GM21786 (cell line): ENCODE results near the gene KDM3A.

Source experiments
- ATAC-seq: cut with Tn5 transposase; IDR thresholded peaks from one replicate; pipeline ENCODE4 v1.9.1; 2021; ENCODE audit not compliant: unreplicated experiment

The KDM3A gene

DNA sequence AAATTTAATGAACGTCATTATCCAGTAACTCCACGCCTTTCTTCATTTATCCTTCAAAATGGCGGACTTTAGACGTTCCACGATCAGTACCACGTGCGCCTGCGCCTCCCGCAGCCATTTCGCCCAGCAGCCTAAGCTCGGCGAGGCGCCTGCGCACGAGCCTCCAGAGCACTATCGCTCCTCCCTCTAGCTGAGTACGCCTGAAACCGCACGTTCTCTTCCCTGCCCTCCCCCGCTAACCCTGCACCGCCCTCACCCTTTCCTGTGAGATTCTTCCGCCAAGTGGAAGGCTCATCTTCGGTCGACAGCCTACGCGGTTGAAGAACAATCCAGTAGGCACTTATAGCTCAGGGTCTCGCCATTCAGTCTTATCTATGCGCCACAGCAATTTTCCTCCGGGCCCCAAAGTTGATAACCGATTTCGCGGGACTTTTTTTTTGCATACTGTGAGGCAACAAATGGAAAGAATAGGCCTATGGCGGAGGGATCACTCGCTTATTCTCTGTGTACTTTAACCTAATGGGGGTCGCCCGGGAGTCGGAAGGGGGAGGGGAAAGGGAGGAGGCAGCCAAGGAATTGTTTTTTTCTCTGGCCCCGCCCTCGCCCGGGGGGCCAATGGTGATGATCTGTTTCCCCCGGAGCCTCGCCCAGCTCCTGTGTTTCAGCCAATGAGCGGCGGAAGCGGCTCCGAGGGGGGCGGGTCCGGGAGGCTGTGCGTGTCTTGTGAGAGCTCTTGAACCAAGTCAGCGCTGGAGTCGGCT lies at the start of gene KDM3A:
Gene KDM3A (plus strand): TSS at position 741 of the 761 bp plus-strand sequence. CDS start 677 bp downstream, outside the sequence.
- ATAC-seq, result peak; percentile 80

DNA sequence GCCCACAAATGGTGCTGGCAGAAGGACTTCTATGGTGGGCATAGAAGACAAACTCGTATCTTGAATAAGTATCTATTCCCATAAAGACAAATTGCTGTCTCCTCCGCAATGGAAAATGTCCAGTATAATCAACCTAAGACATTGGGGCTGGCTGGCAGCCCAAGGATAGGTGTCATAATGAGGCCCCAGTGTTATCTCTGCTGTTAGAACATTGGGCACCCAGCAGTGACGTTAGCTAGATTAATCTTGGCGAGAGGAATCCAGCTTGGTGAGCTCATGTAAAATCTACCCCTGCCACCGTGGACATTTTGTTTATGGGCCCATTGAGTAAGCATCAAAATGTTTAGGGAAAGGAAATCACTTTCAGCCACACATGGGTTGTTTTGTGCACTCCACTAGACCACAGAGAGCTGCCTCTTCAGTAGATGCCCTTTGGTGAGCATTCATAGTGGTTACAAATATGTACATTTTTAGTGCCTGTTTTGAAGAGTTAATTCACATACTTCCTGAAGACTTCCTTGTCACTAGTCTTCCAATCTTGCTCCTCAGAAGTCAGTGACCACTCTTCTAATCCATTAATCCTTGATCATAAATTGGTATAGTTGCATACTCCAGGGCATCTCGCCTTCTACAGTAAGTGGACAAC lies 48.2 kb upstream of the KDM3A start:
- ATAC-seq, result no peak

- ATAC-seq, result no peak
Observed at GRCh38 chr2:86393521-86394491, 47.4 kb upstream of the KDM3A start.

- ATAC-seq, result no peak
Observed at GRCh38 chr2:86396291-86396785, 44.8 kb upstream of the KDM3A start.

- no peak for ATAC-seq
Observed at GRCh38 chr2:86397986-86398385, 43.2 kb upstream of the KDM3A start.

DNA sequence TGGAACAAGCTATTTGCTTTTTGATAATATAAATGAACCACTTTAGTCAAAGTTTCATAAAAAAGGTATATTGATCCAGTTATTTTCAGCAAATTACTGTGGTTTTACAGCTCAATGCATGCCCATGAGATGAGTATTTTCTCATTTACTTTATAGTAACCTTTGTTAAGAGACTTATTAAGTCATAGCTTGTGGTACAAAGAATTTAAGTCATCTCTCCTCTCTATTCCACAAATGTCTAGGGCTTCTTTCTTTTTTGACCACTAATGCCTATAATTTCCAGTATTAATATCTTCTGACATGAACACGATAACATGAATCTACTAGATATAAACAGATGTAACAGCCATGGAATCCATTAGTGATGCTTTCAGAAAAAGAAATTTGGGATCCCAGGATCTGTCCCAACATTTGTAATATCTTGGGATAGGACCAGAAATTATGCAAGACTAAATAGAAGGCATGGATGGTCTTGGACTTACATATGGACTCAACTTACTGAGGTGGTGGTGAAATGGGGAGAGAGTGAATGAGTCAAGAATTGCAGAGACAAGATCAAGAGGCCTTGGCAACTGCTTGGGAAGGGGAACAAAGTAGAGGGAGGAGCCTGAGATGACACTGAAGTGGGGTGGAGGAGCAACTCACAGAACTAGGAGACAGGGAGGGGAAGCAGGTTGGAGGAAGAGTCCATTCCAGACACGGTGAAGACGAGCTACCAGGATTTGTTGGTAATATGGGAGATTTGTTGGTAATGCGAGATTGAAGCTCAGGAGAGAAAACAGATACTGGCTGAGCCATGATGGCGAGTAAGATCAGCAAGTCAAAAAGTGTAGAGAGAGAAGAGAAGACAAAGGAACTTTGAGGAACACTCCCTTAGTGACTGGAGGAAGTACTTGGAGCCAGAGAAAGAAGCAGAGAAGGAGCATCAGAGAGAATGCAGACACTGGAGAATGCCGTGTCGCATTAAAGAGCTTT lies 42.4 kb upstream of the KDM3A start:
- no peak for ATAC-seq

DNA sequence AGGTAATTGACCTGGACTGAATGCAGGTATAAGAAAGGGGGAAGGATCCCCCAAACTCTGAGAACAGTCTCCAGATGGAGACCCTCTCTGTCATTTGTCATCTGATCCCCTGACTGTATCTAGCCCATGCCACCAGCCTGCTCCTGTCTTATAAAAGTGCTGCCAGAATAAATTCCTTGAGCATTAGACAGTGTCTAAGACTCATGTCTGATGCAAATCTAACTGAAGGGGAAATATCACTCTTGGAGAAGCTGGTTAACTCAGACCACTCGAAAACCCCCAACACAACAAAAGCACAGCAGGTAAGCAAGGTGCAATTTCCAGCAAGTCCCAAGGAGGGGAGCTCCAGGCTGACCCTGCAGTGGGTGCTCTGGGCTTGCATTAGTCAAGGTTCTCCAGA lies 40.9 kb upstream of the KDM3A start:
- ATAC-seq, result no peak

GRCh38 chr2:86410581-86410980 lies 30.6 kb upstream of the KDM3A start:
- ATAC-seq, result no peak

DNA sequence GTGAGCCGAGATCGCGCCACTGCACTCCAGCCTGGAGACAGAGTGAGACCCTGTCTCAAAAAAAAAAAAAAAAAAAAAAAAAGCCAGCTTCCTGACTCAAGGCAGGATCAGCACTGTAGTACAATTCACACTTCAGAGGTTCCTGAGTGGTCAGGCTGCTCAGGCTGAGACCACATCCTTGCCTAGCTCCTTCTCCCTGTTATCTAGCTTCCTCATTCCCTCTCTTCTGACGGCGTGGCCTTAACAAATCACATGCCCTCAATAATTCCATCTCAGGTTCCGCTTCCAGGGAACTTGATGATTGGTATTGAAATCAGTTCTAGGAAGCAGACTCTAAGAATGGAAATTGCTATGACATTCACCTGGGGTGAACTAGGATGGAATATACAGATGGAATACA lies 29.8 kb upstream of the KDM3A start:
- ATAC-seq, result no peak

- no peak for ATAC-seq
Observed at GRCh38 chr2:86412007-86412406, 29.2 kb upstream of the KDM3A start.

DNA sequence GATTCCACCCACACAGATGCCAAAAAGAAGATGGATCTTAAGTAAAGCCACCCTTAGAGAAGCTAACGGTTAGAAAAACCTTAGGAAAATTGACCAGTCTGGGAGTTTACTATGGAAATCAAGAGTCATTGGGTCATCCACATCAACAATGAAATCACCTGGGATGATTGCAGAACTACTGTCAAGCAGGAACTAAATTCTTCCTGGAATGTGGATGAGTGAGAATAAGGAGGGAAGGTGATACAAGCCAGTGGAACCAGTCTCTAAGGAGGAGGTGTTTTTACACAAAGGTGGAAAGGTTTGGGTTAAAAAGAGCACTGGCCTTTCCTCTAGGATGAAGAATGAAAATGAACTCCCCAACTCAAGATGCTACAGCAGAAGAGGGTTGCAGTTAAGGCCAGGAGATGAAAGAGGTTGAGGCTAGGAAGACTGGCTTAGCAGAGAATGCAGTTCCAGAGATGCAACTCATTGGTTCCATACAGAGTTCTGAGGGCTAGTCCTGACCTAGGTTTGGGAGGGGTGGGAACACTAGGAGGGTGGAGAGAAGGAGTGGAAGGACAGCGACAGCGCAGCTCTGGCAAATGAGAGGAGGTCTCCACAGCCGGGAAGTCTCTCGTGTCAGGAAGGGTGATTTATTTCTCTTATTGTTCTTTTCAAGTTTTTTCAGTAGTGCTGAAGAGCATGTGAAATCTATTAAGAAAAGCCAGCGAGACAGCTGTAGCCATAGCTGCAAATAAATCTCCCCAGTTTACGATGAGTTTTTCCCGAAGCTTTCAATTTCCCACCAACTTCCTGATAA lies 27.7 kb upstream of the KDM3A start:
- no peak for ATAC-seq

- ATAC-seq, result no peak
Observed at GRCh38 chr2:86414996-86415395, 26.2 kb upstream of the KDM3A start.

DNA sequence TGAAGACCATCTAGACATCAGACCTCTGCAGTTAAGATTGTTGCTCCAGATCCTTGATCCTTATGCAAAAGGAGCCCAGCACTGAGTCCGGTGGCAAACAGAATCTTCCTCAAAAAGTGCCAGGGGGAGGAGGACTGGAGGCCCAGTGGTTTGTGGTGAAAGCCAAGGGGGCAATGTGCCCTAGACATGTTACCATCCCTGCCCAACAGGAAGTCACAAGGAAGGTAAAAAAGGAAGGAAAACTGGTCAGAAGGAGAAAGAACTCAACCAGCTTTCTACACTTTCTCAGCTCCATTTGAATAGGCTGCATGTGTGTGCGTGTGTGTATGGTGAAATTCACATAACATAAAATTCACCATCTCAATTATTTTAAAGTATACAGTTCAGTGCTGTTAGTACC lies 25.0 kb upstream of the KDM3A start:
- ATAC-seq, result no peak

GRCh38 chr2:86417961-86418360 lies 23.2 kb upstream of the KDM3A start:
- ATAC-seq, result no peak

DNA sequence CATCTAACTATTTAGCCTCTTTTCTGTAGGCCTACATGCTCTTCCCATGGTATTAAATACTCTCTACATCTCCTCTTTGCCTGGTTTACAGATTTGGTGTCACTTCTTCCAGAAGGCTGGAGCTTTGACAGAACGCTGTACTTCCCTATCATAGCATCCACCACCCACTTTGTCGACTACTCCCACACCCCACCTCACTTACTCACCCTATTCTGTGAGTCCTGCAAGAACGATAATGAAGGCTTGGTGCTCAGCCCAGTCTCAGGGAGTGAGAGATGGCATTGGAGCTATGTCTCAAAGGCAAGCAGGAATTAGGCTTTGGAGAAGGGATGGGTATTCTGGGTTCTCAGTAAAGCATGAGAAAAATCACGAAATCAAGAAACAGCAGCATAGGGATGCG lies 20.3 kb upstream of the KDM3A start:
- ATAC-seq, result no peak

GRCh38 chr2:86426271-86426670 lies 14.9 kb upstream of the KDM3A start:
- ATAC-seq, result no peak

- no peak for ATAC-seq
Observed at GRCh38 chr2:86429335-86429734, 11.8 kb upstream of the KDM3A start.

- no peak for ATAC-seq
Observed at GRCh38 chr2:86430368-86430767, 10.8 kb upstream of the KDM3A start.

GRCh38 chr2:86433137-86433536 lies 8.0 kb upstream of the KDM3A start:
- ATAC-seq, result no peak
